KG1 (cell line): Measurements from ENCODE around the gene RNF166.
A peak's percentile ranks its signal among the peaks of the same experiment; 100 is the strongest.

Source experiments
- DNase-seq: peaks from one replicate; lab custom pipeline; 2025; lab: John Stamatoyannopoulos, UW

The RNF166 gene

DNA sequence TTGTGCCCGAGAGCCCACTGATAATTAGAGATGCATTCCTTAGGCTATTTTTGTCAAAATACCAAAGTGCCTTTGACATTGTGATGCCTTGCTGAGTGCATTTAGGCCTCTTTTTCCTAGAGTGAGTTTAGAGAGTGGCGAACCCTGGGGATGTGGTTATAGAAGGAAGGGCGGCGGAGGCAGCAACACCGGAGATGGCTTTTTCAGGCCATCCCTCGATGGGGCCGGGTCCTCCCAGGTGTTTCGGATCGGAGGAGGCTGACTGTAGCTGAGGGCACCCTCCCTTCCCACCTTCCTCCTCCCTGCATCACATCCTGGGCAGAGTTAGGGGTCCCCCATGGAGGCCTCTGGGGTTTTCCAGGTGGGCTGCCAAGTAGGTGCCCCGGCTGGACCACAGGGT lies 13.3 kb downstream of the RNF166 start:
- DNase-seq: no peak

DNA sequence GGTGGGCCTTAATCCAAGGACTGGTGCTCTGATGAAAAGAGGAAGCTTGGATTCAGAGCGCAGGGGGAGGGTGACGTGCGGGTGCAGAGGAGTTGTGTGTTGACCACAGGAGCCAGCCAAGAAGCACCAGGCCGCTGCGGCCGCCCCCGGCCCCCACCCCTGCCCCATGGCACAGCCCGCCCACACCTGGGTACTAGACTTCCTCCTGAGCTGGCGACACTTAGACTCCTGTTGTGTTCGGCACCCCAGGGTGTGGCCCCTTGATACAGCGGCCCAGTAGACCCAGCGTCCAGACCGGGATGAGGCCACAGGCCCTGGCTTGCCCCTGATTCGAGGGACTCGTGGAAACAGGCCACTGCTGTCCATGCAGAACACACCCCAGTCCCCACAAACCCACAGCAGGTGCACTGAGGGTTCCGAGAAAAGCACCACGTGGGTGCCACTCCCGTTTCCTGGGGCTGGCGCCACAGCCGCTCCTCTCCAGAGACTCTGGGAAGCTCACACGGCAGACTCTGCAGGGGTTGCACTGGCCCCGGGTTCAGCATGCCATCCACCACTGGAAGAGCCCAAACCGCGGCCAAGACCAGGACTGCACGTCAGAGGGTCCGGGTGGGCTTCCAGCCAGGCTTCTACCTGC lies 14.2 kb downstream of the RNF166 start:
- no peak for DNase-seq

DNA sequence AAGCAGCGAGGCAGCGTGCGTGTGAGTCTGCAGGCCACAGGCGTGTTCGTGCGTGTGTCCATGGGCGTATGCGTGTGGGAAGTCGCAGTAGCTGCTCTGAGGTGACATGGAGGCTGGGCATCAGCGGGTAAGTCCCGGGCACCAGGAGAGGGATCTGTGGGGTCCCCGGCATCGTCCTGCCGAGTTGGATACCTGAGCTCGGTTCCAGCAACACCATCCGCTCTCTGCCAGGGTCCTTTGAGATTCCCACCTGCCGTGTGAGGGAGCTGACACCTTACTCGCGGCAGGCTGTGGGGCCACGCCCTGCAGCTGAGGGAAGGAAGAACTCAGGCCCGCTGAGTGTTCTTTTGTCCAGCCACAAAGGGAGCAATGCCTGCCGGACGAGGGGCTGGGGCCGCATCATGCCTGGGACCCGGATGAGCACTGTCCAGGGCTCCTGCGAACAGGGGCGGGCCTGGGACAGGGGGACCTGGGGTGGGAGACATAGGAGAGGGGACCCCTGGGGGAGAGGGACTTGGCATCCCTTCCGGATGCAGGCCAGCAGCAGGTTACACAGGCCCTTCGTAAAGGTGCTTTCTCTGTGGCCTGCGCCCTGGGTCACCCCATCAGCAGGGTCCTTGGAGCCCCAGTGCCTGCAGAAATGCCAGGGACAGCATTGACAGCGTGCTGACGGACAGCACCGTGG lies 14.9 kb downstream of the RNF166 start:
- no peak for DNase-seq

DNA sequence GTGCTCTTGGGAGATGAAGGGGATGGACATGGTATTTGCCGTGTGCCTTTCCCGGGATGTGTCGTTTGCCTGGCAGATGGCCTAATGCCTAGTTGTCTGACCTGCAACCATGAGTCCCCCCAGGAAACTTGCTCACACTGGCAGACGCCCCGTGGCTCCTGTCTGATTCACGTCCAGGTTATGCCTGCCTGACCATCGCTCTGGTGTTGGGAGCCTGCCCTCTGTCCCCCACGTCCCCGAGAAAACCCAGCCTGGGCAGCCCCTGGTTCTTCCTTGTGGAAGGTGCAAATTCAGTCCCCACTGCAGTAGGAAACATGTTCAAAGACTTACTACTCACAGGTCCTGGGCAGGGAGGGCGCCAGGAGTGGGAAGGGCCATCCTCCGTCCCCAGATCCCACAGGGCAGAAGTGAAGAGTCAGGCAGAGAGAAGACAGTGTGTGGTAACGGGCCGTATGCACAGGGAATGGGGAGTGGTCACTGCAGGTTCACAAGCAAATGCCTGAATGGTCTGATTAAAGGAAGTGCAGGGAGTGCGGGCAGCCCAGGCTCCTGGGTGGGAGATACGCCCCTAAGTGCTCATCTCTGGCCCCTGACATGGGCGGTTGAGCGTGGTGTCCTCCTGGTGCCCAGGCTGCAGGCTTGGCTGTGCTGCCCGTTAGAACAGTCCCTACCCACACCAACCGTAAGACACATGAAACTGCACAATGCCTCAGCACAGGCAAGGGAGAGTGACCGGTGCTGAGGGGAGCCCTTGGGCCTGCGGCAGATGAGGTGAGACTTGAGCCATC lies 15.7 kb downstream of the RNF166 start:
- no peak for DNase-seq

DNA sequence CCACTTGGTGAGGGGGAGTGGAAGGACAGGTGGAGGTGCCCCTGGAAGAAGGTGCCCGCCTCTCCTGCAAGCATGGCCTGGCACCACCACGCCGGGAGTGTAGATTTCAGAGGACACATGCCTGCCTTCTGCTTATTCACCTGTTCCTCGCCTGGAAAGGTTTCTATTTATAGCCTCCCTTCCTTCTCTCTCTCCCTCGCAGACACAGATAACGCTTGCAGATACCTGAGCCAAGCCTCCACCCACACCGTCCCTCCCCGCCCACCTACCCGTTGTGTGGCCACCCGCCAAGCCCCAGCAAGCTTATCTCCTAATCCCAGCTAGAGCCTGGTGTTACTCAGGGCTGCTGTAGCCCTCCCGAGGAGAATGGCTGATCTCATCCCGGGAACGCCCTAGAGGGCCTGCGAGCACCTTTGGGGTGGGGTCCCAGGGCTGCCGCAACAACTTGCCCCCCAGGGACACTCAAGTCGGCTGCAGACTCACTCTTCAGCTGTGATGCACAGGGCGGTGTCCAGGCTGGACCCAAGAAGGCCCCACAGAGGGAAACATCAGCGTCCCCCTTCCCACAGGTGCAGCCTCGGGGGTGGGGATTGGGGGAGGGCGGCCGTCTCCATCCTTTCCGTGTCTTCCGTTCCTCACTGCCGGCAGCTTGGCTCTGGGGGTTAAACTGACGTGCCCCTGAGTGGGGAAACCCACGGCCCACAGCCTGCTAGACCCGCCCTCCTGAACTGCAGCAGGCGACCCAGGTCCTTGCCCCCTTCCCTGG lies 18.0 kb downstream of the RNF166 start:
- DNase-seq: no peak

DNA sequence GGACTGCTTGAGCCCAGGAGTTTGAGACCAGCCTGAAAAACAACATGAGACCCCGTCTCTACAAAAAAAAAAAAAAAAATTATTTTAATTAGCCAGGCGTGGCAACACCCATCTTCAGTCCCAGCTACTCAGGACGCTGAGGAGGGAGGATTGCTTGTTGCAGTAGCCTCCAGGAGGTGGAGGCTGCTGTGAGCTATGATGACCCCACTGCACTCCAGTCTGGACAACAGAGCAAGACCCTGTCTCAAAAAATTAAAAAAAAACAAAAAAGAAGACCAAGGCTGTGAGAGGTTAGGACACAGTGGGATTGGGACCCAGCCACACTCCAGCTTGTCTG lies 18.6 kb downstream of the RNF166 start:
- no peak for DNase-seq

DNA sequence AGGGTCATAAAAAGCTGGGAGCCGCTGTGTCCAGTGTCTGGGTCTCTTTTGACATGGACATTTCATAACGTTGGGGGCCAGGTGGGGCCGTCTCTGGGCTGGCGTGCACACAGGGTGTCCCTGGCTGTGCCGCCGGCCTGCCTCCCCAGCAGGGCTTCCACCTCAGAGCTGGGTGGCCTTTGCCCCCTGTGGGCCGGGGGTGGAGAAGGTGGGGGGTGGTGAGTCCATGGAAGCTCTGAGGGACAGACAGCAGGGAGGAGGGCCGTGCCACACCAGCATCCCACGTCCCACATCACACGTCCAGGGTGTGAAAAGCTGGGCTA lies 19.0 kb downstream of the RNF166 start:
- no peak for DNase-seq

DNA sequence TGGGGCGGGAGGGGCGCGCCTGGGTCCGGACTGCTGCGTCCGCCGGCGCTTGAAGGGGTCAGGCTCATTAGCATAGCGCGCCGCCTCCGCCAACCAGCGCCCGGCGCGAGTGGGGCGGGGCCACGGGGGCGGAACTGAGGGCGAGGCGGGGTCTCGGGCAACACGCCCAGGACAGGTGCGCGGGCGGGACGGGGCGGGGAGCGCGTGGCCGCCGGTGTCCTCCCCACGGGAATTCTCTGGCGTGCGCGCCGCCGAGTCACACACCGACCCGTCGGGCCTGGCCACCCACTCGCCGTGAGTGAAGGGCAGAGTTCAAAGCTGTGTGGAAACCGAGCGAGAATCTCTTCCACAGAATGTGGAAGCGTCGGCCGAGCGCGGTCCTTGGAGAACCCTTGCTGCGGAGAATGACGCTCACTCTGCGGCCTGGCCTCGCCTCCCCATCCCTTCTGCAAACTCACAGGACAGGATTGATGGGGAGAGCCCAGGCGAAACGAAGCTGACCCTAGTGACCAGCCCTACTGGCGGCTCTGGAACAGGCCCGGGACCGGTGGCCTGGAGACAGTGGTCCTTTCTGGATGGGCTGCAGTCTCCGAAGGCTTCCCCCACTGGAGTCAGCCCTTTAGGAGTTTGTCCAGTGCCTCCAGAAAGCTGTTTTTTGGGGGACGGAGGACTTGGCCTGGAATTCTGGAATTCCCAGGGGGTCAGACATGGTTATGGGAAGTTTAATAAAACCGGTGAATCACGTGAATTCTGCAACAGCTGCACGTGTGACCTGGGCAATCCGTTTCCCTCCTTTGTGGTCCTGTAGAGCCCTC lies 19.6 kb downstream of the RNF166 start, which contains the start of gene SNAI3:
Gene SNAI3 (minus strand): TSS at position 69 of the 815 bp plus-strand sequence. CDS start 101 bp downstream, outside the sequence.
- peak; percentile 49 for DNase-seq

DNA sequence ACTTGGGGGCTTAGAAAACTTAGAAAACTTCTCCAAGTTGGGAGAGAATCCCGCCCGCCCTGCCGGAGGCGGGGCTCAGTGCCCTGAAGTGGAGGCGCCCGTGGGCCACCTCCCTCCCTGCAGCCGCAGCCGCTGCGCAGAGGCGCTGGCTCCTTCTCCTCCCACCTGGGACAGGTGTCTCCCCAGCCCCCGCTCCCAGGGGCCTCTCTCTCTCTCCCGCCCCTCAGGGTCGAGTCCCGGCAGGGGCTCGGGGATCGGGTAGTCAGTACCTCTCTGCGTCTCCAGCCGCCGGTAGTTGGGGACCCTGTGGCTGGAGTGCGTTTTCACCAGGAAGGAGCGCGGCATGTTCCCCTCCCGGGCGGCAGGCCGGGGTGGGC lies 20.2 kb downstream of the RNF166 start:
- no peak for DNase-seq

DNA sequence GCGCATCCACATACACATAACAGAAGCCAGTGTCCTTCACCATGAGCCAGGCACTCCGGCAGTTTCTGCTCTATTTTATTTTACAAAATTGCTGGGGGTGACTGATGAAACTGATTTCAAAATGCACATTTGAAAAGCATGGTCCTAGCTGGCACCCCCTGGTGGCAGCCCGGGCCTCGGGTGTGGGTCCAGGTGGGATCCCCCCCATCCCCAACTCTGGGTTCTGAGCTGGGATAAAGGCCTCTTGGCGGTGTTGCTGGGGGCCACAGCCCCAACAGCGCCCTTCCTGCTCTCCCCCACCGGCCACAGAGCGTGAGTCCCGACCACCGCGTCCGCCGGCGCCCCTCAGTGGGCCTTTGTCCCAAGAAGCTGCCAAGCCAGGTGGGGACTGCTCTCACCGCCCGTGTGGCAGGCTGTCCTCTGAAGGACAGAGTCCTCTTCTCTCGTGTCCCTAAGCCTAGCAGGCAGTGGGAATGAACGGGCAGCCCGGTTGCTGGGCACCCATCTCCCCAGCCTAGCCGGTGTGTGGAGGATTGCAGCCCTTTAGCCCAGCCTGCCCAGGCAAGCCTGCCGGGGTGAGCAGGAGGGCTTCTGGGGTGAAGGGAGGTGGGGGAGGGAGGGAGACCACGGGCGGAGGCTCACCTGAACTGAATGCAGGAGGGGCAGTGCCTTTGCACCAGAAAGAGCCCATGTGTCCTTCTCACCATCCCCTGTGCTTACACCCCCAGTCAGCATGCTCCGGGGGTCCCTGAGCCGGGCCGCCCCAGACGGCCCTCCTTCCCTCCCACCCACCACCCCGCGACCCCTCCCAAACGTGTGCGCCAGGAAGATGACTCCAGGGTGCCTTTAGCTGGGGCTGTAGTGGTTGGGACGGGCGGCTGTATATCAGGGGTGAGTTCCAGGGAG lies 20.8 kb downstream of the RNF166 start:
- no peak for DNase-seq

DNA sequence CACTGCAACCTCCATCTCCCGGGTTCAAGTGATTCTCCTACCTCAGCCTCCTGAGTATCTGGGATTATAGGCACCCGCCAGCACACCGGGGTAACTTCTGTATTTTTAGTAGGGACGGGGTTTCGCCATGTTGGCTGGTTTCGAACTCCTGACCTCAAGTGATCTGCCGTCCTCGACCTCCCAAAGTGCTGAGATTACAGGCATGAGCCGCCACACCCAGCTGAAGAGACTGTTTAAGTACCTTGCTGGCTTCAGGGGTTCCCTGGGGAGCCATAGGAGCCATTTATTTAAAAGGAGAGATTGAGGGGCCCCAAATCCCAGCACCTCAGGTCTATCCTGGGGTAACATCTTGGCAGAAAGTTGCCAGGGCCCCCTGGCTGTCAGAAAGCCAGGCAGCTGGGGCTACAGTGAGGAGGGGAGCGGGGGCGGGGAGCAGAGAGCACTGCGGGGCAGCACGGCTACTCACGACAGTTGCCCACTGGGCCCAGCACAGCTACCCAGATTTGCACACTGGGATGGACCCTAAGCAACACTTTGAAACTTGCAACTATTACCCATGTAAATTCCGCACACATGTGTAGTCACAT lies 21.5 kb downstream of the RNF166 start:
- no peak for DNase-seq

DNA sequence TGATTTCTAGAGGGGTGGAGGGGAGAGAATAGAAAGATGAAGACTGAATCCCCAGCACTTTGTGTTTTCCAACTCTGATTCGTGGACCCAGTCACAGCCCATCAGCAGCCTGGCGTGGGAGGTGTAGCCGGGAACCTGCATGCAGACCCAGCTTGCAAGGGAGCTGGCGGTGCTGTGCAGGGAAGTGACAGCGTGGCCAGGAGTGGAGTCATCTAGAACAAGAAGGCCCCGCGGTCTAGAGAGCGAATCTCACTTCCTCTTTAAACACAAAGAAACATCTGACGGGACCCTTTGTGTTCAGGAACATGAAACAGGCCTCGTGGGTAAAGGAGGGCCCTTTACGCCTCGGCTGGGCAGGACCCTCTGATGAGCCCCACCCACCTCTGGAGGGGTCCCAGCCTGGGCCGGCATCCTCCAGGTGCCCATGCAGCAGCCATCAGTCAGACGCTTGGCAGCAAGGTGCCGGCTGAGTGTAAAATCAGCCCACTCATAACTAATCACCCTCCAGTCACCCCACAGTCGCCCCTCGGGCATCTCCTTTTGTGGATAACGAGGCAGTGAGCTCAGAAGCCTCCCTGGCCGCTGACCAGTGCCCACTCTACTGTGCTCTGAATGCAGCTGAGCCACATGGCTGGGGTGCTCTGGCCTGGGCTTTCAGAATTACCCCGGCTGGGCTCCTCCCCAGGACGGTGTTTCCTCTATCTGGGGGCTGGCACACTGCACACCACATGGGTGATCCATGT lies 24.3 kb downstream of the RNF166 start:
- DNase-seq: peak; percentile 37

DNA sequence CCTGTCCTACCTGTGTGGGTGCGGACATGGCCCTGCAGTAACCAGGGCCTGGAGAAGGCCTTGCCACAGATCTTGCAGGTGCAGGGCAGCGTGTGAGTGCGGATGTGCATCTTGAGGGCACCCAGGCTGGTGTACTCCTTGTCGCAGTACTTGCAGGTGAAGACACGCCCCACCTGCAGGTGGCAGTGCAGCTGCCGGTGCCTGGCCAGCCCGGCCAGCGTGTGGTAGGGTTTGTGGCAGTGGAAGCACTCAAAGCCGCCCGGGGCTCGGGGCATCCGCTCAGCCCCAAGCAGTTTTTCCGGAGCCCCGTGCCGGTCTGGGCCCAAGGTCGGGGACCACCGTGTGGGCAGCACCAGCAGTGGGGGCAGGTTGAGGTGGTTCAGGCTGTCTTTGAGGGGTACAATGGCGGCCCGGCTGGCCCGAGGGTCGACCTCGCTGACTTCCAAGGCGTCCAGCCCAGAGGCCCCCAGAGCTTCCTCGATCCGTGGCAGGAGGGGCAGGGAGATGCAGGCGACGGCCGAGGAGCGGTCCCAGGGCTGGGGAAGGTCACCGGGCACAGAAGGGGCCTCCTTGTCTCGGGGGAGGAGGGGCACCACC lies 25.0 kb downstream of the RNF166 start:
- no peak for DNase-seq

DNA sequence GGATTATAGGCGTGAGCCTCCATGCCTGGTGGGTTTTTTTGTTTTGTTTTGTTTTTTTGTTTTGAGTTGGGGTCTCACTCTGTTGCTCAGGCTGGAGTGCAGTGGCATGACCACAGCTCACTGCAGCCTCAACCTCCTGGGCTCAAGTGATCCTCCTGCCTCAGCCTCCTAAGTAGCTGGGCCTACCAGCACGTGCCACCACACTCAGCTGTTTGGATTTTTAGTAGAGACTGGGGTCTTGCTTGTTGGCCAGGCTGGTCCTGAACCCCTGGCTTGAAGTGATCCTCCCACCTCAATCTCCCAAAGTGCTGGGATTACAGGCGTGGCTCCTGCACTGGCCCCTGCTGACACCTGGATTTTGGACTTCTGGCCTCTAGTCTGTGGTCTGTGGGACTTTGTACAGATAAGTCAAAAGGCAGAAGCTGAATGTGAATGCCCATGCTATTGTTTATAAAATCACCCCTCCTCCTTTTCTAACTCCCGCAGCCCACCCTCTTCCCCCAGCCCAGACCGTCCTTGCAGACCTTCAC lies 25.6 kb downstream of the RNF166 start:
- no peak for DNase-seq

DNA sequence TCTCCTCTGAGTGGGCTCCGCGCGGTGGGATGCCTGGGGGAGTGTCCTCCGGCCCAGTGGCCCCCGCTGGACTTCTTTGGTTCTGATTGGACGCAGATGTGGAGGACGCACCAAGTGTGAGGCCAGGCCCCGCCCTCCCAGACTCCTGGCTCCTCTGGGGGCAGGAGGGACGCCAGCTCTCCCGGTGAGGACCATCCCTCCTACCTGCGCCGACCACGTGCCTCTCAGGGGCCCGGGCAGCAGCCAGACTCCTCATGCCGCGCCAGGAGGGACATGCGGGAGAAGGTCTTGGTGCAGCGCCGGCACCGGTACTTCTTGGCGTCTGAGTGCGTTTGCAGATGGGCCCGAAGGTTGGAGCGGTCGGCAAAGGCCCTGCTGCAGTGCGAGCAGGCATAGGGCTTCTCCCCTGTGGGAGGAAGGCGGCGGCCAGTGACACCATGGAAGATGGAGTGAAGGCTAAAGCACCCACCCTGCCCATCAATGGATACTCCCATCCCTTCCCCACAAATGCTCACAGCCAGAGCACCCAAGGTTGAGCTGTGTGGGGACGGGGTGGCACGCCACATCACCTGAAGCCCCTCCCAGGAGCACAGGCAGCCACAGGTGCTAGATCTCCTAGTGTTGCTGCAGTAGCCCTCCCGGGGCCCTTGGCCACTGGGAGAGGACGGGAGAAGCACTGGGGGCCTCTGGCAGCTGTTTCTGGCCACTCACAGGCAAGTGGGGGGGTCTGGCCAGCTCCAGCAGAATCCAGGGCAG lies 27.8 kb downstream of the RNF166 start:
- no peak for DNase-seq

DNA sequence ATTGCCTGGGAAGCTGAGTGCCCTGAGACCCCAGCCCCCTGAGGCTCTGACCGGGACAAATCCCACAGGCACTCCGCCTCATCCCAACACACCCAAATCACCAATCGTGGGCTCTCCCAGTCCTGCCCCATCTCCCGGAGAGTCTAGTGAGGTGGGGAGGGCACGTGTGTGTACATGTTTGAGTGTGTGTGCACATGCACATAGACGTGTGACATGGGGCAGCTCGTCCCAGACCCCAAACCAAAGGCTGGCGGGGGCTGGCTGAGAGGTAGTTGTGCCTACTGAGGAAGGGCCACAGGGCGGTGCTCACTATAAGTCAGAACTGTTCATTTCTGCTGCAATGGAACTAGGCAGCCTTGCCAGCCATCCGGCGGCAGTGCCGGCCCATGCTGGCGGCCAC lies 28.5 kb downstream of the RNF166 start:
- DNase-seq: no peak

DNA sequence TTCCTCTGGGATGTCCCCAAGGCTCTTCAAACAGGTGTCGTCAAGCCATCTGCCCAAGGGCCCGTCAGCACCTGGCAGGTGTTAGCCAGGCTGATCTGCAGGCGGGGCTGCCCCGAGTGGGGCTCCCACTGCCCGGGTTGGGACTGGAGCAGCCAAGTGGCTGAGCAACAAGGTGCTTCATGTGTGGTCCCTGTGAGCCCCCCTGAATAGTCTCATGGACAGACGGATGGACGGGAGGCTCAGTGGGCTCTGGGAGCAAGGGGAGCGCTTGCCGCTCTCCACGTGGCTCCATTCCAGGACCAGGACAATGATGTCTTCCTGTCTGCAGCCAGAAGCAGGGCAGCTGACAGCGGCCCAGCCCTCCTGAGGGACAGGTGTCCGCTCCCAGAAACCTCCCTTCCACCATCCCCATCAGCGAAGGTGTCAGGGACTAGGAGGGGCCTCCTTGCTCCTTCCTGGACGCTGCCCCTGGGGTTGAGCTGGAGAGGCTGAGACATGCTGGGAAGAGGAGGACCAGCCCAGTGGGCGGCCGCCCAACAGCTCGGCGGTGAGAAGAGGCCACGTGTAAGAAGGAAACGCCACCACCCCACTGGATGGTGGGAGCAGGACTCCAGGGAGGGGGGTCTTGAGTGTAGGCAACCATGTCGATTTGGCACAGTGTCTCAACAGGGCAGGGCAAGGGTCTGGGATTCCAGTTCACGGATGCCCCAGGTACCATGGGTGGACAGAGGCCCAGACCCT lies 29.5 kb downstream of the RNF166 start:
- no peak for DNase-seq
